Measurements from ENCODE around the gene TPP2.

The TPP2 gene

DNA sequence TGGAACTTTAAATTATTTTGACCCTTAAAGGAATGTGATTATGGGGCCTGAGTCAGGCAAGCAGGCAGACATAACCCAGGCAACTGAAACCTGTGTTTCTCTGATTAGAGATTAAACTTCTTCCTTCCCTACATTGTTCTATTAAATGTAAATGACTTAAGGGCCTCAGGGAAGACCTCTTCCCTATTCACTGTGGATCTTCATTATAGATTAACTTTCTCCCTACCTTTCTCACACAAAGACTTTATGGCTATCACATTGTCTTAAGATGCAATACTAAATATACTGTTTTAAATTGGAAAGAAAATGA lies 106.9 kb downstream of the TPP2 start:
- no peak for TF ChIP-seq CTCF (IDR thresholded peaks at IDR 0.05; ENCODE audit: extremely low read depth, insufficient read depth, missing control alignments)
- DNase-seq (ENCODE audit: low spot score): no peak
- in situ Hi-C loops (cut with MboI; ENCODE audit: low pct_unique_long_range_greater_than_20kb, low sequenced_read_pairs, unreplicated experiment): no loop called here

- in situ Hi-C loops (cut with MboI; ENCODE audit: low pct_unique_long_range_greater_than_20kb, low sequenced_read_pairs, unreplicated experiment): no loop called here
- DNase-seq (ENCODE audit: low spot score): no peak
- TF ChIP-seq CTCF (IDR thresholded peaks at IDR 0.05; ENCODE audit: extremely low read depth, insufficient read depth, missing control alignments): no peak
Observed at GRCh38 chr13:102704238-102705058, 107.7 kb downstream of the TPP2 start.

DNA sequence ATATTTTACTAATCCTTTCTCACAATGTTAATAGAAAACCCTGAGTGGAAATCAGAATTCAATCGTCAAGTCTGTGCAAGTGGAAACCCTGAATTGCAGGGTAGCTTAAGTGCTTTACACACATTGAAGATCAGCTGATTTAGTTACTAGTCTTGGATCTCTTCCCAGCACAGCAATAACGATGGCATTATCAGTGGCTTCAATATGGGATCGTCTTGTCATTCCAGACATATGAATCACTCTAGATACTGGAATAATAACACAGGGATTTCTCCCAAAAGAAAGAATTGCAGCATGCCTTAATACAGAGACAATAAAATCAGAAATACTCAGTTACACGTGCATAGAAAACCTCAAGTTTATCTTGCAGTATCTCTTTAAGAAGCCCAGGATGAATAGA lies 110.7 kb downstream of the TPP2 start:
- in situ Hi-C loops (cut with MboI; ENCODE audit: low pct_unique_long_range_greater_than_20kb, low sequenced_read_pairs, unreplicated experiment): no loop called here
- TF ChIP-seq CTCF (IDR thresholded peaks at IDR 0.05; ENCODE audit: extremely low read depth, insufficient read depth, missing control alignments): no peak
- DNase-seq (ENCODE audit: low spot score): no peak

DNA sequence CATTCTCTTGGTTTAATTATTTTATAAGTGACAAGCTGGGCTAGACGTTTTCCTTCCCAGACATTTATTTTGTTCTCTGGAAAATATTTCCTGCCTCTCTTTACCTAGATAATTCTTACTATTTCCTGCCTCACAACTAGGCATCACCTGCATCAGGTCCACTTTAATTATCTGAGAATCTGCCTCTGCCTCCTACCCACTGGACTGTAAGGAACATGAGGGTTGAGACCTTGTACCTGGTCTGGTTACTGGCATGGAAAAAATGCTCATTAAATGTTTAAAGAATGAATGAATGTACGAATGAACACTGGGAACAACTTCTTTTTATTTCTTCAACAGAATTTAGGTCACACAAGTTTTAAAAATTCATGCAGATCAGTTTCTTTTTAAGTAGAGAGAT lies 111.4 kb downstream of the TPP2 start:
- no peak for TF ChIP-seq CTCF (IDR thresholded peaks at IDR 0.05; ENCODE audit: extremely low read depth, insufficient read depth, missing control alignments)
- in situ Hi-C loops (cut with MboI; ENCODE audit: low pct_unique_long_range_greater_than_20kb, low sequenced_read_pairs, unreplicated experiment): no loop called here

GRCh38 chr13:102708991-102709390 lies 112.2 kb downstream of the TPP2 start:
- DNase-seq (ENCODE audit: low spot score): no peak
- in situ Hi-C loops (cut with MboI; ENCODE audit: low pct_unique_long_range_greater_than_20kb, low sequenced_read_pairs, unreplicated experiment): no loop called here
- TF ChIP-seq CTCF (IDR thresholded peaks at IDR 0.05; ENCODE audit: extremely low read depth, insufficient read depth, missing control alignments): no peak

More for the DNA sequence above, 111.4 kb downstream of the TPP2 start:
- DNase-seq (ENCODE audit: low spot score): no peak

DNA sequence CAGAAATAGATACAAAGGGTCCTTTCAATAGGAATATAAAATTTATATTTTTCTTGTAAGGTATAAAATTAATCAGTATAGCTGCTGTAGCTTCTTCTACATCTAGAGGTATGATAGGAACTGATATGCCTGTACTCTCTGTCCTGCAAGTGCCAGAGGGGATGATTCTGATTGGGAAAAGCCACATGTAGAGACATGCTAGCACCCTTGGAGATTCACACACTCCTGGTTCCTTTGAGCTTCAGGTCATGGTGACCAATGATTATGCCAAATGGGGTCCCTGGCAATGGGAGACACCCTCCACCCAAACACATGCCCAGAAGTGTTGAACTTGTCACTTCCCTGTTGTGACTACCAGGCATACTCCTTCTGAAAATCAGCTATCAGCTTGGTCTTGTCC lies 112.8 kb downstream of the TPP2 start:
- no peak for DNase-seq (ENCODE audit: low spot score)
- in situ Hi-C loops (cut with MboI; ENCODE audit: low pct_unique_long_range_greater_than_20kb, low sequenced_read_pairs, unreplicated experiment): no loop called here
- TF ChIP-seq CTCF (IDR thresholded peaks at IDR 0.05; ENCODE audit: extremely low read depth, insufficient read depth, missing control alignments): no peak
